GM12875 (cell line): ENCODE results near the gene SLC30A2.

Source experiments
- H3K4me3 ChIP-seq: one replicate; pipeline ENCODE4 v1.5.1; 2011; ENCODE audit warnings: low read depth, low read length, control low read depth
- TF ChIP-seq, protein P1 (sequence below): IDR thresholded peaks from 2 replicates; pipeline ENCODE4 v1.5.1; 2011; ENCODE audit warnings: low read depth, mild to moderate bottlenecking, control low read depth, inconsistent platforms, low read length, moderate library complexity, borderline replicate concordance; ENCODE audit not compliant: insufficient read depth

Gene SLC30A2

DNA sequence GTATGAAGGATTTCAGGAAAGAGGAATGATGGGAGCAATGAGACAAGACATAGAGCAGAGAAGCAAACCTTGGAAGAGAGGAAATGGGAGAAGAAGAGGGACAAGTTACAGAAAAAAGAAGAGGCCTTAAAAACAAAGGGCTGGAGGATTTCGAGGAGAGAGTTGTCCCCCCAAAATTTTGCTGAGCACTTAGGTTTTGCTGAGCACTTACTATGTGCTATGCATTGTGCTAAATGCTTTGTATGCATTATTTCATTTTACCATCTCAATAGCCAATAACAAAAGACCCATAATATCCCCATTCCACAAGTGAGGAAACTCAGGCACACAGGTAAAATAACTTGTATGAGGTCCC lies 24.0 kb upstream of the SLC30A2 start:
- no peak overlapping the region for H3K4me3 ChIP-seq
- TF ChIP-seq, protein P1, sequence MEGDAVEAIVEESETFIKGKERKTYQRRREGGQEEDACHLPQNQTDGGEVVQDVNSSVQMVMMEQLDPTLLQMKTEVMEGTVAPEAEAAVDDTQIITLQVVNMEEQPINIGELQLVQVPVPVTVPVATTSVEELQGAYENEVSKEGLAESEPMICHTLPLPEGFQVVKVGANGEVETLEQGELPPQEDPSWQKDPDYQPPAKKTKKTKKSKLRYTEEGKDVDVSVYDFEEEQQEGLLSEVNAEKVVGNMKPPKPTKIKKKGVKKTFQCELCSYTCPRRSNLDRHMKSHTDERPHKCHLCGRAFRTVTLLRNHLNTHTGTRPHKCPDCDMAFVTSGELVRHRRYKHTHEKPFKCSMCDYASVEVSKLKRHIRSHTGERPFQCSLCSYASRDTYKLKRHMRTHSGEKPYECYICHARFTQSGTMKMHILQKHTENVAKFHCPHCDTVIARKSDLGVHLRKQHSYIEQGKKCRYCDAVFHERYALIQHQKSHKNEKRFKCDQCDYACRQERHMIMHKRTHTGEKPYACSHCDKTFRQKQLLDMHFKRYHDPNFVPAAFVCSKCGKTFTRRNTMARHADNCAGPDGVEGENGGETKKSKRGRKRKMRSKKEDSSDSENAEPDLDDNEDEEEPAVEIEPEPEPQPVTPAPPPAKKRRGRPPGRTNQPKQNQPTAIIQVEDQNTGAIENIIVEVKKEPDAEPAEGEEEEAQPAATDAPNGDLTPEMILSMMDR = no peak

DNA sequence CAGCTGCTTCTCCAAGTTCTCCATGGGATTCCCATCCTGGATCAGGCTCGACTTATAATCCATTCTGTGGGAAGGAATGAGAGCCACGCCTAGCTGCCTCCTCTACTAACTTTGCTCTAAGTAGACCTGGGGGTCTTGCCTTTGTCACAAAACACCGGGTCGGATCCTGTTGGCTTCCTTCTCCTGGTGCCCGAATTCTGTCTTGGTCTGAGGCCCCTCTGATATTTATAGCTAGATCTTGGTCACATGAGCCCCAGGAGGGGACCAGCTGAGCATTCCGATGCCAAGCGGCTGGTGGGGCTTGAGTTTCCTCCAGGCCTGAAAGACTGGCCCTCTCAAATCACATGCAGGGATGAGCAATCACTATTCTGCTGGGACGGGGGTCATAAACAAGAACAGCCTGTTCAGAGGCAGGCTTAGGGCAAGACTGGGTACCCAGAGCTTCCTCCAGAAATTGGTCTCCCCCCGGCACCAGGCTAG lies 21.6 kb upstream of the SLC30A2 start, which contains the start of gene TRIM63:
TSS of gene TRIM63 (minus strand) at position 199 of the 480 bp plus-strand sequence. CDS start at position 63, 136 bp downstream.
- H3K4me3 ChIP-seq = no peak within 1 kb of the TSS
- TF ChIP-seq, protein P1 = no peak

DNA sequence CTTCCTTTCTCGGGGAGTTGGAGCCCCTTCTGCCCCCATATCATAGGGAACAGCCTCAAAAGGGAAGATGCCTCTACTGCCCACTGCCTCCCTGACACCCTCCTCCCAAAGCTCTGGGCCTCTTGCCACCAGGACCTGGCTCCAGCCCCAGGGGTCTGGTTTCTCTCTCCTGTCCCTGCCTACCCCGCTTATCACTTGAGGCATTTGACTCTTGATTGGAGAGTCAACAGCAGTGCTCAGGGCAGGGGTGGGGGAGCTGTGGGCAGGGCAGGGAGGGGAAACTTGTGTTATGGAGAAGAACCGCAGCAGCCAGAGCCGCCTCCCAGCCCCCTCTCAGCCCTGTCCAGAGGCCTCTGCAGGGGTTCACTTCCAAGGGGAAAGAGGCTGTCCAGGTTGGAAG lies 20.9 kb upstream of the SLC30A2 start:
- TF ChIP-seq, protein P1 = no peak
- no peak overlapping the region for H3K4me3 ChIP-seq

DNA sequence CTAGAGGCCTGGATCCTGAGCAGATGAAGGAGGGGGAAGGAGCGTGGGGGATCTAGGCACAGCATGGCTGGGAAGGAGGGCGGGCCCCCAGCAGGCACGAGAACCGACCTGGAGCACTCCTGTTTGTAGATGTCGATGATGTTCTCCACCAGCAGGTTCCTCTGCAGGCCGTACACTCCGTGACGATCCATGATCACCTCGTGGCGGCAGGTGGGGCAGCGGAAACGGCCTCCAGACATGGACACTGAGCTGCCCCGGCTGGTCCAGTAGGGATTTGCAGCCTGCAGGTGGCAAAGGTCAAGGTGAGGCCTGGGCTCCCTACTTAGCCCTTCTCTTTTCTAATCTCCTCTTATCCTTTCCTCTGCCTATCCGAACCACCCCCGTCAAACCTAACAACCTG lies 20.2 kb upstream of the SLC30A2 start:
- TF ChIP-seq, protein P1 = no peak

DNA sequence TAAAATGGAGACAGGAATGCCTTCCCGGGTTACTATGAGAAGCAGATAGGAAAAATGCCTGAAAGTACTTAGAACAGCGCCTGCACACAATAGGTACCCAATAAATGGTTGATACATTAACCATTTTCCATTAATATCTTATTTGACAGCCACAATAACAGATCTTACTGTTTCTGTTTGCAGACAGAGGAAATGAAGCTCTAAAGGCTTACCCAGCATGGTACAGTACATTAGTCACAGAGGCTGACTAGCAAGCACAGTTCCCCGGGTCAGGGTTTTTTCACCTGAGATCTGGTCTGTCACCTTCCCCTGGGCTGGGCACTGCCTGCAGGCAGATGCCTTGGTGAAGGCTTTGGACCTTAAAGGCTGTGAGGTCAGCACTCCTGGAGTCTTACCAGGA lies 18.6 kb upstream of the SLC30A2 start:
- no peak overlapping the region for H3K4me3 ChIP-seq
- TF ChIP-seq, protein P1 = no peak

More for the DNA sequence above, 20.2 kb upstream of the SLC30A2 start:
- H3K4me3 ChIP-seq = no peak overlapping the region

DNA sequence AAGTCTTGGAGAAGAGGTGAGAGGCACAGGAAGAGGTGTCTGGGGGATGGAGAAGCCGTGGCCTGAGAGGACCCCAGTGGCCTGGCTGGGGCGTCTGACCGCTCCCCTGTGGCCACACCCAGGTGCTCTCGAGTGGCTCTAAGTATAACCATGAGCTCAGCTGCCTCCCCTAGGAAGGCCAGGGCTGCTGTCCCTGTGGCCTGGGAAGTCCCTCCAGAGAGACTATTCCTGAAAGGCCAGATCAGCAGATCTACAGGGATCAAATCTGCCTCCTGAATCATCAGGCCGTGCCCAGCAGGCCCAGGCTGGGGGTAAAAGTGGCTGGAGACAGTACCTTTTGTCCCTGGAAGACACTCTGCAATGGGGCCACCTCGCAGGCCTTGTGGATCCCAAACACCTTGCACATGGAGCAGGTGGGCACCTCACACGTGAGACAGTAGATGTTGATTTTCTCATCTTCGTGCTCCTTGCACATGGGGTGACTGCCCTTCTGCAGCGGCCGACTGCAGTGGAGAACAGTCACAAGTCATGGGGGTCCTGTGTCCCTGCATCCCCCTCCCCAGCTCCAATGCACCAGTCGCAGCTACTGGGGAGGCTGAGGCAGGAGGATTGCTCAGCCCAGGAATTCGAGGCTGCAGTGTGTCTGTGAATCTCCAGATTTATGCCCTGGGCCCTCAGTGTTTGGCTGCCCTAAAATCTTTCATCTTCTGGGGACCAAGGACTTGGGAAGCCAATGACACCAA lies 15.1 kb upstream of the SLC30A2 start:
- no peak overlapping the region for H3K4me3 ChIP-seq
- TF ChIP-seq, protein P1 = no peak

DNA sequence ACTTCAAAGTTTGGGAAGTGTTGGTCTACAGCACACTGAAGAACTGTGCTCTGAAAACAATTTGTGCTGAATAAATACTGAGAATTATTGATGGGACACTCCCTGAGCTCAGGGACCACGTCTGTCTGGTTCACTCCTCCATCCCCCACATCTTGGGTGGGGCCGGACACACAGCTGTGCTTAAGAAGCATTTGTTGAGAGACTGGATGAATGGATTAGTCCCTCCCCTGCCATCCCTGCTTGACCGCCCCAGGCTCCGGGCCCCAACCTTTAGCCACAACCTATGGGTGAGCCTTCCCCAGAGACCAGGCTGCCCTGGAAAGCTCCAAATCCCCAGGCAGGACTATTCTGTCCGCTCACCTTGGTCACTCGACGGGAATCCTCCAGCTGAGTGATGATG lies 14.0 kb upstream of the SLC30A2 start:
- TF ChIP-seq, protein P1 = no peak
- no peak overlapping the region for H3K4me3 ChIP-seq
